LHCN-M2 (cell line): ENCODE measurements around the gene RMC1. TPM values are rescaled to one million over a fixed set of nuclear protein-coding genes. Genes with fewer than 3 reads are reported as not detected.

Experiments
- total RNA-seq: library from RNA; depleted of rRNA; stranded (reverse); fragments of >200 nt; gene quantifications from 2 replicates; pipeline ENCODE4 v1.2.3, GENCODE V29; 2014; rRNA removed

Gene RMC1
- total RNA-seq, 1 experiment from 2014 or later: 27.4 TPM

Other genes starting within 250 kb of the RMC1 start
- 42.3 and 50.6 TPM in 2 replicates for gene RIOK3, start 50.2 kb upstream of the RMC1 start, total RNA-seq
- 63.1 and 71.8 TPM in 2 replicates for gene NPC1, start 83.0 kb downstream of the RMC1 start, total RNA-seq
- 5.8 and 7.1 TPM in 2 replicates for gene ANKRD29, start 159.4 kb downstream of the RMC1 start, total RNA-seq
- gene LAMA3, start 185.9 kb downstream of the RMC1 start, total RNA-seq: 3.3 and 4.2 TPM in 2 replicates